Measurements from ENCODE around the gene MOSPD2.

MOSPD2 gene

DNA sequence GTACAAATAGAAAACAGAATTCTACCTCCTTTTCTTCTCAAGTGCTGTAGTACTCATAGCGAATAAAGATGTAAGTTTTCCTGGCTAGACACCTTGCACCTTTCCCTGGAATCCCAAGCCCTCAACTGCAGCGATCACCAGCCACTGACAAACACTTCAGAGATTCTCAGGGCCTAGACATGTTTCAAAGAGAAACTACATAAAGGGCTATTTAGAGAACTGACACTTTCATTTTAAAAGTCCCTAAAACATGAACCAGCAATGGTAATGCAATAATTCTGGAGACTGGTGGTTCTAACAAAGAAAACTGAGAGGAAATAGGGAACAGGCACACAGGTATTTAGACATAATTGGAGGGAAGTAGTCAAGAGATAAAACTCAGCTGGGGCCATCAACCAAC, 36.1 kb upstream of the MOSPD2 start:
- peak; percentile 1 for DNase-seq (ENCODE audit: low read depth)
- no peak overlapping the region for H3K4me3 ChIP-seq (ENCODE audit: low read depth, low read length)
- no peak for TF ChIP-seq CTCF (IDR thresholded peaks at IDR 0.05; ENCODE audit: insufficient read depth, low read depth, low read length, missing control alignments)

DNA sequence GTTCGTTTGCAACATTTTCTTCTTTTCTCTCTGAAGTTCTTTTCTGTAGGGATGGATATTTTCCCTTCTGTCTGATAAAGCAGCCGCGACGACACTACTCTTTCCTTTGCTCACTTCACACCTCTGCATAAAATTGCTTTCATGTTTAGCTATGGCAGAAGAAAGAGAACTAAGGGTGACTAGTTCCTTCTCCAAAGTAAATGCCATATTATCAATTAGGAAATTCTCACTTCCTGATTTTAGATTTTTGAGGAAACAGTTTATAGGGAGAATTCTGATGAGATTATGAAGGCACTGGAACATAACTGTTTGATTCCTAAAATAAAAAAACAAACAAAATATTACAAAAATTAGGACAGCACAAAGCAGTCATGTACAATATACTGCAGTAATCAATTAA, 29.6 kb upstream of the MOSPD2 start:
- TF ChIP-seq CTCF (IDR thresholded peaks at IDR 0.05; ENCODE audit: insufficient read depth, low read depth, low read length, missing control alignments): no peak
- no peak for DNase-seq (ENCODE audit: low read depth)
- H3K4me3 ChIP-seq (ENCODE audit: low read depth, low read length): no peak overlapping the region

DNA sequence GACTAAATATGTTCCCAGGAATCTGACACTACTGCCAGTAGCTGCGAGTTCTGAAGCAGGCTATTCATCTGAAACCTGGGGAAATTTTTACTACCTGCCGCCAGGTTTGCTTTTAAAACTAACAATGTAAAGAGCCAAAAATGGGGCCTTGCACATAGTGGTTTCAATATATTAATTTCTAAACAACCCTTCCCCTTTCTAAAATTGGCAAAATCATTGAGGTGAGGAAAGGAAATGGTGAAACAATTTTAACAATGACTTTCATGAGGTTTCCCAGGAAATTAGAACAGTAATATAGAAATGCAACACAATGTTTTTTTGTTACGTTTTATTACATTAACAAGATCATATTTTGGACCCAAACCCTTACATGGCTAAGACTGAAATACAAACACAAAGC, 21.7 kb upstream of the MOSPD2 start:
- H3K4me3 ChIP-seq (ENCODE audit: low read depth, low read length): no peak overlapping the region
- DNase-seq (ENCODE audit: low read depth): no peak
- TF ChIP-seq CTCF (IDR thresholded peaks at IDR 0.05; ENCODE audit: insufficient read depth, low read depth, low read length, missing control alignments): no peak

DNA sequence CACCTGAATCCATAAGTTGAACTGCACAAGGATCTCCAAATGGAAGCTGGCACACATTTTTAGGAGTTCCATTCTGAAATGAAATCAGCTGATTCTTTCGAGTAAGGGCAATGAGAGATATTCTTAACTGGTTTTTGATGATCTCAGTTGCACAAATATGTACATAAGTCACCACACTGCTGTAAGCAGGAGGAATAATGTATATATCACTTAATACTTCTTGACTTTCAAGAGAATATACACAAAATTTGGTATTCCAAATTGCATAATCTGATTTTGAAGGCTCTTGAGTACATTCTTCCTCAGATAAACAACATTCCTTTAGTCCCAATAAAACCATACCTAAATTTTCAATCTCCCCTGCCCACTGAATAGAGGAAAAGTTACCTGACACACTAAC, 8.6 kb upstream of the MOSPD2 start:
- no peak overlapping the region for H3K4me3 ChIP-seq (ENCODE audit: low read depth, low read length)
- TF ChIP-seq CTCF (IDR thresholded peaks at IDR 0.05; ENCODE audit: insufficient read depth, low read depth, low read length, missing control alignments): no peak
- no peak for DNase-seq (ENCODE audit: low read depth)

GRCh38 chrX:14865201-14865600, 8.0 kb upstream of the MOSPD2 start:
- no peak overlapping the region for H3K4me3 ChIP-seq (ENCODE audit: low read depth, low read length)
- no peak for TF ChIP-seq CTCF (IDR thresholded peaks at IDR 0.05; ENCODE audit: insufficient read depth, low read depth, low read length, missing control alignments)
- DNase-seq (ENCODE audit: low read depth): no peak

DNA sequence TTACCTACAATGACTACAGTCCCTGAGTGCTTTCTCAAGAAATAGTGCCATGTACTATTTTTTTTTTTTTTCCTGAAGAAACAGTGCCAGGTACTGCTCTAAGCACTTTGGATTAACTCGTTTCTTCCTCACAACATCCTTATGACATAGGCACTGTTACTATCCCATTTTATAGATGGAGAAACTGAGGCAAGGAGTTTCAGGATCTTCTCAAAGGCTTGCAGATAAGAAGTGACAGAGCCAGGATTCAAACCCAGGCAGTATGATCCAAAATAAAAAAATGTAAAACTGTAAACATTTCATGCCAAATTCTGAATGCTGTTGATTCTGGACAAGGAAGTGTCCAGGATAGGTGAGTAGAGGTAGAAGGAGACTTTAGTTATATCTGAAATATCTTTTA, 1.5 kb upstream of the MOSPD2 start:
- TF ChIP-seq CTCF (IDR thresholded peaks at IDR 0.05; ENCODE audit: insufficient read depth, low read depth, low read length, missing control alignments): no peak
- H3K4me3 ChIP-seq (ENCODE audit: low read depth, low read length): peak overlapping the region; percentile 89
- no peak for DNase-seq (ENCODE audit: low read depth)

DNA sequence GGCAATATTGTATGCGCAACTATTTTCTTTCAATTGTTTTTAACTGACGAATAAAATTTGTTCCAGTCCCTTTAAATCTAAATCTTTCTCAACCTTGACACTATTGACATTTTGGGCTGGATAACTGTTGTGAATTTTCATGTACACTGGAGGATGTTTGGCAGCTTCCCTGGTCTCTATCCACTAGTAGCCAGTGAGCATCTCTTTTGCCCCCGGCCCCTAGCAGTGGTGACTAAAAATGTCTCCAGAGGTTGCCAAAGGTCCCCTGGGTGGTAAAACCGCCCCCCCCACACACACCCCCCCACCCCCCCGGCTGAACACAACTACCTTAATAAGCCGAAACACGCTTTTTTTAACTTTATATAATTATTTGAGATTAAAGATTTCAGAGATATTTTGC, 866 bp upstream of the MOSPD2 start:
- TF ChIP-seq CTCF (IDR thresholded peaks at IDR 0.05; ENCODE audit: insufficient read depth, low read depth, low read length, missing control alignments): no peak
- peak overlapping the region; percentile 89 for H3K4me3 ChIP-seq (ENCODE audit: low read depth, low read length)
- DNase-seq (ENCODE audit: low read depth): peak; percentile 4

Measured in GM12865 (cell line).